ENCODE measurements around the gene SLC8A1.
"Not testable (repeated sequence)": the region's sequence is repeated elsewhere in the genome, so short reads cannot be mapped to it uniquely, and the experiment has no call there.

Gene SLC8A1

GRCh38 chr2:40096360-40096759 is 355.5 kb downstream of the SLC8A1 start:
- TF ChIP-seq POLR2A (IDR thresholded peaks at IDR 0.05; ENCODE audit: low read length) (no peak), GATA1 (IDR thresholded peaks at IDR 0.05; ENCODE audit: low read depth, low read length) (no peak)
- DNase-seq: no peak

- TF ChIP-seq POLR2A (IDR thresholded peaks at IDR 0.05; ENCODE audit: low read length) (no peak), GATA1 (IDR thresholded peaks at IDR 0.05; ENCODE audit: low read depth, low read length) (no peak)
- peak in 1 of 2 experiments; percentile 1 for DNase-seq
Observed at GRCh38 chr2:40095000-40095399, 356.9 kb downstream of the SLC8A1 start.

GRCh38 chr2:40094451-40094850 is 357.4 kb downstream of the SLC8A1 start:
- DNase-seq: no peak

GRCh38 chr2:40093021-40093675 is 358.7 kb downstream of the SLC8A1 start:
- no peak for DNase-seq
- no peak for TF ChIP-seq GATA1 (IDR thresholded peaks at IDR 0.05; ENCODE audit: low read depth, low read length)
- TF ChIP-seq POLR2A (IDR thresholded peaks at IDR 0.05; ENCODE audit: low read length): no peak

More at GRCh38 chr2:40094451-40094850, 357.4 kb downstream of the SLC8A1 start:
- no peak for TF ChIP-seq POLR2A (IDR thresholded peaks at IDR 0.05; ENCODE audit: low read length)
- no peak for TF ChIP-seq GATA1 (IDR thresholded peaks at IDR 0.05; ENCODE audit: low read depth, low read length)

GRCh38 chr2:40090044-40090443 is 361.8 kb downstream of the SLC8A1 start:
- no peak for TF ChIP-seq POLR2A (IDR thresholded peaks at IDR 0.05; ENCODE audit: low read length)
- TF ChIP-seq GATA1 (IDR thresholded peaks at IDR 0.05; ENCODE audit: low read depth, low read length): no peak
- DNase-seq: no peak

GRCh38 chr2:40087927-40088326 is 364.0 kb downstream of the SLC8A1 start:
- no peak for TF ChIP-seq POLR2A (IDR thresholded peaks at IDR 0.05; ENCODE audit: low read length)
- no peak for TF ChIP-seq GATA1 (IDR thresholded peaks at IDR 0.05; ENCODE audit: low read depth, low read length)

GRCh38 chr2:40087434-40087833 is 364.5 kb downstream of the SLC8A1 start:
- no peak for TF ChIP-seq POLR2A (IDR thresholded peaks at IDR 0.05; ENCODE audit: low read length)
- no peak for TF ChIP-seq GATA1 (IDR thresholded peaks at IDR 0.05; ENCODE audit: low read depth, low read length)
- no peak for DNase-seq

More at GRCh38 chr2:40087927-40088326, 364.0 kb downstream of the SLC8A1 start:
- DNase-seq: no peak

DNA sequence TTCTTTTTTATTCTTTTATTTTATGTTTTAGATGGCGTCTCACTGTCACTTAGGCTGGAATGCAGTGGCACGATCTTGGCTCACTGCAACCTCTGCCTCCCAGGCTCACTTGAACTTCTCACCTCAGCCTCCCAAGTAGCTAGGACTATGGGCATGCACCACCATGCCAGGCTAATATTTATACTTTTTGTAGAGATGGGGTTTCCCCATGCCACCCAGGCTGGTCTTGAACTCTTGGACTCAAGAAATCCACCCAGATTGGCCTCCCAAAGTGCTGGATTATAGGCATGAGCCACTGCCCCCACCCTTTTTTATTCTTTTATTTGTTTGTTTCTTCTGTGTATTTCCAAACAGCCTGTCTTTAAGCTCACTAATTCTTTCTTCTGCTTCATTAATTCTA is 366.1 kb downstream of the SLC8A1 start:
- TF ChIP-seq GATA1 (IDR thresholded peaks at IDR 0.05; ENCODE audit: low read depth, low read length) (no peak), POLR2A (IDR thresholded peaks at IDR 0.05; ENCODE audit: low read length) (no peak)

DNA sequence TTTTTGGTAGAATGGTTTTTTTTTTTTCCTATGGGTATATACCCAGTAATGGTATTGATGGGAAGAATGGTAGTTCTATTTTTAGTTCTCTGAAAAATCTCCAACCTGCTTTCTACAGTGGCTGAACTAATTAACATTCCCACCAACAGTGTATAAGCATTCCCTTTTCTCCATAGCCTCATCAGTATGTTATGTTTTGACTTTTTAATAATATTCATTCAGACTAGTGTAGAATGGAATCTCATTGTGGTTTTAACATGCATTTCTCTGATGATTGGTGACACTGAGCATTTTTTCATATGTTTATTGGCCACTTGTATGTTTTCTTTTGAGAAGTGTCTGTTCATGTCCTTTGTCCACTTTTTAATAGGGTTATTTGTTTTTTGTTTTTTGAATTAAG is 378.6 kb downstream of the SLC8A1 start:
- DNase-seq: not testable (repeated sequence)

More for the DNA sequence above, 366.1 kb downstream of the SLC8A1 start:
- no peak for DNase-seq

DNA sequence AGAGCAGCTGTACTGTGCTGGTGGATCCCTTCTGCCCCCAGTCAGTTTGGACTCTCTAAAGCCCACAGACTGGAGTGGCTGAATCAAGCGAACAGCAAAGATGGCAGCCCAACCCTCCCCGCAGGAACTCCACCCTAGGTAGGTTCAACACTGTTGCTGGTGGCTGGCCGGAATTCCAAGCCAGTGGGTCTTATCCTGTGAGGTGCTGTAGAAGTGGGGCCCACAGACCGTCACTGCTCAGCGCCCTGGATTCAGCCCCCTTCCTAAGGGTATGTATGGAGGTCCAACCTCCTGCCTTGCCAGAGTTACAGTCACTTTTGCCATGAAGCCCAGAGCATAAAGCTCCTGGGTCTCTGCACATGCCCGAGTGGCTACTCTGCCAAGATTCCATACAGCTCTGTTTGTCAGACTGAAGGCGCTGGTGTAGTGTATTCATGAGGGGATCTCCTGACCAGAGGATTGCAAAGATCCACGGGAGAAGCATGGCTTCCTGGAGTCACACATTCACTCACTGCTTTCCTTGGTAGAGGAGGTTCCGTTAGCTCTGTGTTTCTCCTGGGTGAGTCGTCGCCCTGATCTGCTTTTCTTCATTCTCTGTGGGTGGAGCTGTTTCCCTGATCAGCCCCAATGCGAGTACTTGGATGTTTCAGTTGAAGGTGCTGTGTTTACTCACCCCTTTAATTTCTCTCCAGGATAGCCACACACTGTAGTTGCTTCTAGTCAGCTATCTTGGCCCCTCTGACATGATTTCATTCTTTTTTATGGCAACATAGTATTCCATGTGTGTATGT is 379.3 kb downstream of the SLC8A1 start:
- DNase-seq: no peak
- no peak for TF ChIP-seq POLR2A (IDR thresholded peaks at IDR 0.05; ENCODE audit: low read length)
- no peak for TF ChIP-seq GATA1 (IDR thresholded peaks at IDR 0.05; ENCODE audit: low read depth, low read length)

GRCh38 chr2:40062381-40062780 is 389.5 kb downstream of the SLC8A1 start:
- TF ChIP-seq POLR2A (IDR thresholded peaks at IDR 0.05; ENCODE audit: low read length) (no peak), GATA1 (IDR thresholded peaks at IDR 0.05; ENCODE audit: low read depth, low read length) (no peak)
- no peak for DNase-seq

GRCh38 chr2:40049781-40050180 is 402.1 kb downstream of the SLC8A1 start:
- TF ChIP-seq POLR2A (IDR thresholded peaks at IDR 0.05; ENCODE audit: low read length): no peak
- TF ChIP-seq GATA1 (IDR thresholded peaks at IDR 0.05; ENCODE audit: low read depth, low read length): no peak
- no peak for DNase-seq

GRCh38 chr2:40048506-40048905 is 403.4 kb downstream of the SLC8A1 start:
- TF ChIP-seq GATA1 (IDR thresholded peaks at IDR 0.05; ENCODE audit: low read depth, low read length) (no peak), POLR2A (IDR thresholded peaks at IDR 0.05; ENCODE audit: low read length) (no peak)

DNA sequence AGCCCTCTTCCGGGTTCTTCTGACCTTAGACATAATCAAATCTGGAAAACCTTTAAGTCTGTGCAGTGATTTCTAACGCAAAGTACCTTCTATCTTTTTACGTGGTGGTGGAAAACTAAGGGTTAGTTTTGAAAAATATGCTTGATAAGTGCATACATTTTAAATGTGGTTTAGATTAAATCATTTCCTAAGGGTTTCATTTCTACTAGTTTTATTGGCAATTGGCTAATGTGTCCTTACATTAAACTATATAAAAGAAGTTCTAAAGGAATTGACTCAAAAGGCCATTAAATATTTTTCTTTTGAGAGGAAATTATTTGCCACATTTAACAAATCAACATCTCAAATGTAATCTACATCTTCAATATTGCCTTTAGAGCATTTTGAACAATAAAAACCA is 404.5 kb downstream of the SLC8A1 start:
- DNase-seq: no peak
- TF ChIP-seq GATA1 (IDR thresholded peaks at IDR 0.05; ENCODE audit: low read depth, low read length) (no peak), POLR2A (IDR thresholded peaks at IDR 0.05; ENCODE audit: low read length) (no peak)

More at GRCh38 chr2:40048506-40048905, 403.4 kb downstream of the SLC8A1 start:
- no peak for DNase-seq

Data from erythroblast (primary cell).